Glomerular visceral epithelial cell (primary cell): ENCODE results near the gene JAG2.

Source experiments
- DNase-seq: peaks from one replicate; pipeline ENCODE4 v3.0.0-alpha.2; 2016; ENCODE audit errors: extremely low spot score

JAG2 gene

GRCh38 chr14:105139831-105140239 is 28.7 kb downstream of the JAG2 start:
- DNase-seq, result no peak

DNA sequence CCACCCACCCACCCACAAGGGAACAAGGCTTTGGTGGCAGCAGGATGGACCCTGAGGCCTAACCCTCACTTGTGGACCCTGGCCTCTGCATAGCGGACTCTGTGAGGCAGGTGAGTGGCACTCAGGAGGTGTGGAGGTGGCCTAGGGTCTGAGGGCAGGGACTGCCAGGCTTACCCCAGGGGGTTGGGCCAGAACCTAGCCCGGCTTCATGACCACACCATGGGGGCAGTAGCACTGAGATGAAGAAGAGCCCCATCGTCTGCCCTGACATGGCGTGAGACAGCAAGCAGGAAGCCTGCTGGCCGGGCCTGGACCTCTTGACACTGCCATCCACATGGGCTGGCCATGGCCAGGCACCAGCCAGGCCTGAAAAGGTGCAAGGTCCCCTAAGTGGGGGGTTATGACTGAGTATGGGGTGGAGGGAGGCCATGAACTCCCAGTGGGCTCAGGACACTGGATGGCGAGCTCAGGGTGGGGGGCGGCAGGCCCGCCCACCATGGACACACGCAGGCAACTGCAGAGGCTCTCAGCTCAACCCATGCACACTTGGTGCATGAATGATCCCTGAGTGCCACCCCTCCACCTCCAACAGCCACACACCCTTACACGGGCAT is 29.3 kb downstream of the JAG2 start:
- no peak for DNase-seq

DNA sequence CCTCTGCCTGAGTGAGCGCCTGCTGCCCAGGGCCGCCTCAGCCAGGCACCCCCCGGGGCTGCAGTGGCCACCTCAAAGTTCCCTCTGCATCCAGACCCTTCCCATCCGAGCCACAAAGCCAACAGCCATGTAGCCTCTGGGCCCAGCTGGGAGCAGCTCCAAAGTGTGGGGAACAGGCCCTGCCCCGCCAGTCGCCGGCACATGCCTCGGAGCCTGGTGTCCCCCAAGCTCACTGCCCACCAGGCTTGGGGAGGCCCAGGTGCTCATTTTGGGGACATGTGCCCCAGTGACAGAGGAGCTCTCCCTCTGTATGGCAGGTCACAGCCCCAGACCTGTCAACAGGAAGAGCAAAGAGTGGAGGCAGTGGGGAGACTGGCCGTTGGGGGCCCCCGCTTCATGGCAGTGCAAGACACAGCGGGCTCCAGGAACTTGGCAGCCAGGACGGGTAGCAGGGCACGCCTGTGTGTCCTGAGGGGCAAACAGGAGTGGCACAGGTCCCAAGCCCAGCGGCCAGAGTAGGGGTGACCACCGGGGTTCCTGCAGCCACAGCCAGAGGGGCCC is 29.9 kb downstream of the JAG2 start:
- no peak for DNase-seq

DNA sequence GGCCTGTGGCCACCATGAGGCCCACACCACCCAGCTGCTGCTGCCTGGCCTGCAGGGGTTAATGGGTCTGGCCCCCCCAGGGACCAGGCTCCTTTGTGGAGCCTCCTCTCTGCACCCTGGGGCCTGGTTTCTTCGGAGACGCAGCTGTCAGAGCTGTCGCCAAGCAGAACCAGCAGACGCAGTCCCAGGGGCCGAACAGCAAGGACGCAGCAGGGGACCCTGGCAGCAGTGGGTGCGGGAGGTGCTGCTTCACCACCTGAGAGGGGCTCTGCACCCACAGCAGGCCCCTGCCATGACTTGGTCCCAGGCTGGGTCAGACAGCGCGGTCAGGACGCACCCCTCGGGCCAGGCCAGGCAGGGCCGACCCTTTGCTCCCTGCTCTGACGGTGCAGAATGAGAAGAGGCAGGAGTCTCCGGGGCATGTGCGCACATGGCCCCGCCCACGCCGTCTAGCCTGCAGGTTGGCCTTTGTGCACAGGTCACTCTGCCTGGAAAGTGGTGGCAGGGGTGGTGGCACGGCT is 30.5 kb downstream of the JAG2 start:
- DNase-seq, result no peak

DNA sequence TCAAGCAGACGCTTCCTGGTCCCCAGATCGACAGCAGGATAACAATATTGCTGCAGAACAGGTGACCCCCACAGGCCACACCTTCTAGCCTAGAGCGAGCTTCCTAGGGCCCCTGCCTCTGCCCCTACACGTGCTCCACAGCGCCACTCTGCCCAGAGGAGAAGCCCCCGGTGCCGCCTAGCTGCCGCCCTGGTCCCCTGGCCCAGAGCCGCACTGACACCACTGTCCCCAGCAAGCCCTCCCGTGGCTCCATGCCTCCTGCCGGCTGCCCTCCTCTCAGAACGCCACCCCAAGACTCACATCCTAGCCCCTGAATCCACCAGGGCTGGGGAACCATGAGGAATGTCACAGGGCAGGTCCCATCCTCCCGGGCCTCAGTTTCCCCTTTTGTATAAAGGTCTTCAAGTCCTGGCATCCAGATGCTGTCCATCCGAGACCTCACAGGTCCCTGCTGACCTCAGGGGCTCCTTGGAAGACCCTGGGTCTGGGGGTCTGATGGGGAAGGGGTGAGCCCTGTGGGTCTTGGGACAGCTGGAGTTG is 31.0 kb downstream of the JAG2 start:
- DNase-seq, result no peak

DNA sequence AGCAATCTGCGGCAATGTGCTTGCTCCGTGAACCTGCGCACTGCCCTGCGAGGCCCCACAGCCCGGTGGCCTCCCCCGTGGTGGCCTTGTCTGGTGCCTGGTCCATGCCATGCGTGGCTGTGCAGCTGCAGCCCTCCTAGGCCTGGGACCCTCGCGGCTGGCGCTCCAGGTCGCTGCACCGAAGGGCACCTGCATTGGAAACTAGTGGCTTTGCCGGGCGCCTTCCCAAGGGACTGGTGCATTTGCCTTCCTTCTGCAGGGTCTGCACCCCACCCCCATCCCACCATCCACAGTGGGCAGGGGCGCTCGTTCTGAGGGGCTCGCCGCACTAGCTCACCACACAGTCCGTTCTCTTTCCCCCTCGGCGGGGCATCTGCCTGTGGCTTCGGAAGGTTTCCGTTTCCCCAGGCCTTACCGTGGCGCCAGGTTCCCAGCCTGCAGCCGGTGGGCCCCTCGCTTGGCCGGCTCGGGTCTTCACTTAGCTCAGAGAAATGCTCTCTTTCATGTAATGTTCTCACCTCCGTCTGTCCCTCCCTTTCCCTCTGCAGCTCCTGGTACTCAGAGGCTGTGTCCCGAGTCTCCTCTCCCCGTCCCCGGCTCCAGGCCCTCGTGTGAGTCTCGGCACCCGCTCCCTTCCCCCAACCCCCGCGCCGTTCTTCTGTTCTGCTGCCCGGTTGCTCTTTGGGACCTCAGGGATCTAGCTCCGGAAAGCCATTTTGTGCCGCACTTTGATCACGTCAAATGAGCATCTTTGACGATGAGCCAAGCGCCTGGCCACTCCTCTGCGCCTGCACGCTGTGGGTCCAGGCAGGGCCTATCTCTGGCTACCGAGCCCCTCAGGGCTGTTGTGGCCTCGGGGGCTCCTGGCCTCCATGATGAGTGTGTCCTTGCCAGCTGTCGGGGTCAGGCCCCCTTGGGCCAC is 31.9 kb downstream of the JAG2 start:
- no peak for DNase-seq

- DNase-seq, result no peak
Measured at GRCh38 chr14:105135700-105136395, 32.7 kb downstream of the JAG2 start.

DNA sequence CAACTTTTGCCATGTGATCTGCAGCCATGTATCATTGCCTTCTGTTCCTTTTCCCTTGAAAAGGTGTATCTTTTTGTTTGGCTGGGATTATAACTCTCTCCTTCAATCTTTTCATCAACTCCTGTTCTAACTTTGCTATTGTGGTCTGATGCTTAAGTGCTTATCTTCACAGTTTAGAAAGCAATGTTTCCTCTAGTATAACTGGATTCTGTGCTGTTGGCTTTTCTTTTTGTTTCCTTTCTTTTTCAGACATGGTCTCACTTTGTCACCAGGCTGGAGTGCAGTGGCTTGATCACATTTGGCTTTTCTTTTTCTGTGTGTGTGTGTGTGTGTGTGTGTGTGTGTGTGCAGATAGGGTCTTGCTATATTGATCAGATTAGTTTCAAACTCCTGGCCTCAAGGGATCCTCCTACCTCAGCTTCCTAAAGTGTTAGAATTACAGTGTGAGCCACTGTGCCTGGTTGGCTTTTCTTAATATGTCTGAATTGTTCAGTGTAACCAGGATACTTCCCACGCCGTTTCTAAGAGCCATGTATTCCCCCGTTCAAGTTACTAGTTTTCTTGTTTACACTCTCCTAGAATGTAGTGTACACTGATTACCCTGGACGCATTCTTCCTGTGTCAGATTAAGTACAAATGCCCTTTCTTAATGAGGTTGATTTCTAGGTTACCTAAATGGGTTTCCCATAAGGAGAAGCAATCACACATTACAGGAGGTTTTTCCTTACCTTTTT is 35.5 kb downstream of the JAG2 start:
- DNase-seq, result no peak

DNA sequence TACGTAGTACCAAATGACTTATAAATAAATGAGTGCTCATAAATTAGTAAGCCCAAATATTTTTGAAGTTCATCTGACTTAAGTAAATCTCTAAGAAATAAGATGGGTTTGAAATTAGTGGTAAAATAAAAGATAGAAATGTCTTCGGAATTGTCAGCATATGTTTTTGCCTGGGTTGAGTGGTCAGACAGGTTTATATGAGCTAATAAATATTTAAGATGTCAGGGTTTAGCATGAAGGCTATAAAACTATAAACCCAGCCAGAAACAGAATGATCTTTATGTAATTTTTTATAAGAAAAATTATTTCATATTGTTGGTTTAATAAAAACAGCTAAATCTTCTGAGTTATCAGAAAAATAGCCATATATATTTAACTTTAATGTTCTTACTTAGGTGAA is 37.3 kb downstream of the JAG2 start:
- DNase-seq, result no peak

DNA sequence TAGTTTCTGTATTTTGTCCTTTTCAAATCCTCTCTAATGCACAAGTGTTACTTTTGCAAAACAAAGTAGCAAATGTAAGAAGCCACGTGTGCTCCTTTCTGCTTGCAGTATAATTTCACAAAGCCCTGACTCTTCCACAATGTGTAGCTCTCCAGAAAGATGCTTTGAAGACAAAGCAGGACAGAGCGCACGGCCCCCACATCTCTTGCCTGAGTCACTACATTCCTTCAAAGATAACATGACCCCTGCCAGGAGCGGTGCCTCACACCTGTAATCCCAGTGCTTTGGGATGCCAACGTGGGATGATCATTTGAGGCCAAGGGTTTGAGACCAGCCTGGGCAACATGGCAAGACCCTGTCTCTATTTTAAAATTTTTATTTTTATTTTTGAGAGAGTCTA is 40.5 kb downstream of the JAG2 start:
- no peak for DNase-seq

- no peak for DNase-seq
Measured at GRCh38 chr14:105126981-105127329, 41.6 kb downstream of the JAG2 start.

DNA sequence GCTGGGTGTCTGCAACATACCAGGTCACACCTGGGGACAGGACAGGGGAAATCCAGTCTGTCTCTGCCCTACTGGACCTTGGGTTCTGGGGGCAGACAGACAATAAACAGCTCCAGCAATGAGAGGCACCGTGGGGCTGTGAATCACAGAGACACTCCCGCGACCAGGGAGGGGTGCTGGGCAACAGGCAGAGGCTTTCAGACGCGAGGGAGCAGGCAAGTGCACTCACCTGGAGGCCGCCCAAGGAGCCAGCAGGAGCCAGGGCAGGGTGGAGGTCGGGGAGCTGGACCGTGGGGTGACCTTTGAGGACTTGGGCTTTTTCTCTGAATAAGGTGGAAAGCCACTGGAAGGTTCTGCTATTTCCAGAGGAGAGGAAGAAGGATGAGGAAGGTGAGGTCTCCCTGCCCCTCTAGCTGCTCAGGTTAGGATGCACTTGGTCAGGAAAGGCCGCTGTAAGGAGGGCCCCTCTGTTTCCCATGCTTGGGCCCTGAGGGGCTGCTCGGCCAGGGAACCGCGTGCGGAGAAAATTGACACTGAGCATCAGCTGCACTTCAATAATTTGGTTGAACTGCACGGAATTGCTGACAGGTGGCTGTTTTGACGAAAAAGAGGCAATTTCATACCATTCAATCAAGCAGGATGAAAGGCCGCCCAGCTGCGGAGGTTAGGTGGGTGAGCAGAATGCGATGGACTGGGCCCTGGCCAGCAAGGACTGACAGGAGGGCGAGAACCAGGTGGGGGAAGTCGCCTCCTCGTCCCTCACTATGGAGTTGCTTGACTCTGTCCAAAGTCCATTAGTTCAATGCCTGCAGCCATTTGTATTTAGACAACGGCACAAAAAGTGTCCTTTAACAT is 42.2 kb downstream of the JAG2 start:
- DNase-seq, result no peak

GRCh38 chr14:105124823-105125222 is 43.8 kb downstream of the JAG2 start:
- DNase-seq, result no peak

GRCh38 chr14:105123981-105124765 is 44.4 kb downstream of the JAG2 start:
- DNase-seq, result no peak

DNA sequence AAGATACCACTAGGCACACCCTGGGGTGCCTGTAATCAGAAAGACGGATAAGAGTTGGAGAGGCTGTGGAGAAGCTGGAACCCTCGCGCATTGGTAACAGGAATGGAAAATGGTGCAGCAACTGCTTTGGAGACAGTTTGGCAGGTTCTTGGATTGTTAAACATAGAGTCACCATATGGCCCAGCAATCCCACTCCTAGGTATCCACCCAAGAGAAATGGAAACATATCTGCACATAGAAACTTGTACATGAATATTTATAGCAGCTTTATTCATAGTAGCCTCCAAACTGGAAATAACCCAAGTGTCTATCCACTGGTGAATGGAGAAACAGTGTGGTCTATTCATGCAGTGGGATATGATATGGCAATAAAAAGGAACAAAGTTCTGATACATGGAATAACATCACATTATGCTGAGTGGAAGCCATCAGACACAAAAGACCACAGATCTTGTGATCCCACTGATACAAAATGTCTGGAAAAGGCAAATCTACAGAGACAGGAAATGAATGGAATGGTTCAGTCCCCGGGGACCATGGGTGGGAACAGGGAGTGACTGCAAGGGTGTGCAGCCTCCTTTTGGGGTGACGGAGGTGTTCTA is 45.4 kb downstream of the JAG2 start:
- no peak for DNase-seq

DNA sequence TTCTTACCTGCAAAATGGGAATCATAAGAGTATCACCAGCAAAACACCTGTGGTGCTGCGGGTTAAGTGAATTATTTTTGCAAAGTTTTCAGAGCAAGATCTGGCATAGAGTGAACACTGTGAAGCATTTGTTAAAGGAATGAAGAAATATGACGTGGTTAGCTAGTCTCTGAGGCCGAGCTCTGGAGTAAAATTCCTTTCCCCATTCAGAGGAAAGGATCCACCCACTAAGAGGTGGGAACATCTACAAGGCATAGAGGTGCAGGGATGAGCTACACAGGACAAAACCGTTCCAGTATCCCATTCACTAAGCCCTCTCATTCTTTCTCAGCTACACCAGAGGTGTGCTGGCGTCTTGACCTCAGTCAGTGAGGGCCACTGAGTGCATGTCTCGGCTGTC is 48.5 kb downstream of the JAG2 start:
- DNase-seq, result no peak

DNA sequence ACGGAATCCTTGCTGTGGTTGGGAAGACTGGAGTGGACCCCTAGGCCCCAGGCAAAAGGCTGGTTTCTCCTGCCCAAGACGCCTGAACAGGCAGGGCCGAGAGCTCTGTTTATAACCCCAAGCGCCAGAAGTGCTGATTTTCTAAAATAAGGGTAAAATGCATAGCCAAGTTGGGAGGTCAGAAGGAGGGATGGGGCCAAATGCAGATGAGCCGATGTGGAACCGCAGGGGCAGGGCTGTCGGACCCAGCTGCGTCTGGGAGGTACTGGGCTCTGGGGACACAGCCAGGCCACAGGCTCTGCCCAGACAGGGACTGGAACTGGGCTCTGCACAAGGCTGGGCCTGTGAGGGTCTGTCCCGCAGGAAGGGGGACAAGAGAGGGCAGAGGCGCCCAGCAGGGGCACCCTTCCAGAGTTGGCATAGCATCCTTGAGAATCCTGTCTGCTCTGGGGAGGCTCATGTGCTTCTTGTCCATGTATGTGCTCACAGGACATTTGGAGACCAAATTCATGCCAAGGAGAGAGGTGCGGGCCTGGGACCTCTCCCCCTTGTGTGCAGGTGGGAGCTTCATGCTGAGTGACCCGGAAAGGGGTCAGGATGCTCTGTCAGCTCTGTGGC is 49.1 kb downstream of the JAG2 start:
- no peak for DNase-seq

DNA sequence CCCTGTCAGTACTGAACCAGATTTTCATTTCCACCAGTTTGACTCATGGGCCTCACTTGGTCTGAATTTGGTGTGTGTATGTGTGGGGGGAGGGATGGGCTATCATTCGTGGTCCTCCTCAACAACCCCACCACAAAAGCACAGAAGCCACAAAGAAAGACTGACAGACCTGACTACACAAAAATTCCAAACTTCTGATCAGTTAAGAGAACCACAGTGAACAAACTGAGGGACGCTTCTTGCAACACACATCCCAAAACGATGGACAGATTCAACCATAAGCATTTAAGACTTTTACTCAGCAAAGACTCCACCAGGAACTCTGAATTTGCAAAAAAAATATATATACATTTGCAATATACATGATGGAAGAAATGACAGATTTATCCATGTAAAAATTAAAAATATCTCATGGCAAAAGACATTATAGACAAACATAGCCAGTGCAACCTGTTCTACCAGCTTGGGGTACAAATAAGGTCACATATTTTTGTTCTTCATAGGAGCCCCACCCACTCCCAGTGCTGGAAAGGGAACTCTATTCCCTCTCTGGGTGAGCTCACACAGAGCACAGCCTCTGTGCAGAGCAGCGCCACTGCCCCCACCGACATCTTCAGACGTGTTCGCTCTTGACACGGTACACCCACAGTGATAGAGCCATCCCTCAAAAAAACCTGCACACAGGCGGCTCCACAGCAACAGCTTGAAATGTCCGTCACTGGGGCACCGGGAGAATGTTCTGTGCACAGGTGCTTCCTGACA is 49.7 kb downstream of the JAG2 start:
- DNase-seq, result no peak
